GM21528 (cell line): ENCODE results near the gene HCN4.
"Not testable (repeated sequence)": the region's sequence is repeated elsewhere in the genome, so short reads cannot be mapped to it uniquely, and the experiment has no call there.

Experiments
- ATAC-seq: cut with Tn5 transposase; IDR thresholded peaks from one replicate; pipeline ENCODE4 v1.9.1; 2021; ENCODE audit warnings: mild to moderate bottlenecking, moderate library complexity; ENCODE audit not compliant: unreplicated experiment, low FRiP score

The HCN4 gene

GRCh38 chr15:73368301-73369136, at the start of gene HCN4:
HCN4 (minus strand) TSS chr15:73368958; CDS start chr15:73368270, 688 bp downstream.
- no peak for ATAC-seq

- no peak for ATAC-seq
Measured at GRCh38 chr15:73414876-73415275, 46.1 kb upstream of the HCN4 start.

GRCh38 chr15:73403171-73403570, 34.4 kb upstream of the HCN4 start:
- no peak for ATAC-seq

GRCh38 chr15:73400222-73400621, 31.5 kb upstream of the HCN4 start:
- not testable (repeated sequence) for ATAC-seq

DNA sequence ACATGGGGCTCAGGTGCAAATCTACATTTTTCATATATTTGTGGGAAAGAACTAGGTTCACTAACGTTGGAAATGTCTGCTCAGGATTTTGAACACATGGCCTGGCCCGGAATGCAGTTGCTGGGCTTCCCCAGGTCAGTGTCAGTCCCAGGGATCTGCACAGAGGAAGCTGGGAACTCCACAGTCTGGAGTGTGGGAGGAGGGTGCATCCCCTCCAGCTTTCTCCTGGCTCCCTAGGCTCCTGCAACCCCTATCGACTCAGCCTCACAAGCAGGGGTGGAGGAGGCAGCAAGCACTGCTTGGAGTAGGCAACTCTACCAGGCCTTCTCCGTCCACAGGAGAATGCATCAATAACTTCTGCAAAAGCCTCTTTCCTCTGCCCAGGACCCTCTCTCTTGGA, 30.1 kb upstream of the HCN4 start:
- ATAC-seq = no peak

- no peak for ATAC-seq
Measured at GRCh38 chr15:73397461-73397860, 28.7 kb upstream of the HCN4 start.

GRCh38 chr15:73395671-73396070, 26.9 kb upstream of the HCN4 start:
- ATAC-seq = no peak

GRCh38 chr15:73394782-73395181, 26.0 kb upstream of the HCN4 start:
- ATAC-seq = no peak

DNA sequence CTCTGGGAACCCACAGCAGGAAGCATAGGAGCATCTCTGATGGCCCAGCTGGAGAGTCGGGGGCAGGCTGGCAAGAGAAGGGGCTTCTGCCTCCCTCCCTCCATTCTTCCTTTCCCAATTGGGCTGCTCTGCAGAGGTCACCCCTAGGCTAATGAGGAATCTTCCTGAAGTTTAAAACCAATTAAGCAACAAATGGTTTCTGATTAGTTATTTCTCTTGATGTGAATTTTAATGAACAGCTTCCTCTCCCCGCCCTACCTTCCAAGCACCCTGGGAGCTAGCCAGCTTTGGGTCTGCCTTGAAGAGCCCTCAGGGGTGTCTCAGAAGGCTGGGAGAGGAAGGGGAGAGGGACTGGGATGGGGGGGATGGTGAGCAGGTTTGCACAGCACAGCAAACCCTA, 24.6 kb upstream of the HCN4 start:
- no peak for ATAC-seq

- no peak for ATAC-seq
Measured at GRCh38 chr15:73392025-73392424, 23.3 kb upstream of the HCN4 start.

GRCh38 chr15:73391128-73391872, 22.5 kb upstream of the HCN4 start:
- ATAC-seq = no peak

- ATAC-seq = no peak
Measured at GRCh38 chr15:73389971-73390544, 21.3 kb upstream of the HCN4 start.

GRCh38 chr15:73389539-73389938, 20.8 kb upstream of the HCN4 start:
- ATAC-seq = no peak

DNA sequence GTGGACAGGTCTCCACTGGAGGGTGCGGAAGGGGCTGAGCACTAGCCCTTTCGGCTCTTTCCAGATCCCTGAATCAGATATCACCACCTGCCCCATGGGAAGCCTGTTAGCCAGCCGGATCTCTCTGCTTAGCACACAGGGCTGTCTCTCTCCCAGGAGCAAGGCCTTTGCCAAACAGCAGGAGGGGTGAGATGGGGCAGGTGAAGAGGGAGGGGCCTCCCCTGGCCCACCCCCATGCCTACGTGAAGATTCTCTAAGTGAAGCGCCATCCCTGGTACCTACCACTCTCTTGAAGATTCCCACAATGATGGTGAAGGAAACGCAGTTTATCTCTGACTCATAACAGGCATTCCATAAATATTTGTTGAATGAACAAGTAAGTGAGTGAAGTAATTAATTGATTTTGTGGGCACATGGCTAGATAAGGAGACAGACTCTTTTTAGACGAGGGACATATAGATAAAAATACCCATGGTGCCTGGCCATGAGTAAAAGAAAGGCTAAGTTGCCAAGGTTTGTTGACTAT, 19.6 kb upstream of the HCN4 start:
- no peak for ATAC-seq

DNA sequence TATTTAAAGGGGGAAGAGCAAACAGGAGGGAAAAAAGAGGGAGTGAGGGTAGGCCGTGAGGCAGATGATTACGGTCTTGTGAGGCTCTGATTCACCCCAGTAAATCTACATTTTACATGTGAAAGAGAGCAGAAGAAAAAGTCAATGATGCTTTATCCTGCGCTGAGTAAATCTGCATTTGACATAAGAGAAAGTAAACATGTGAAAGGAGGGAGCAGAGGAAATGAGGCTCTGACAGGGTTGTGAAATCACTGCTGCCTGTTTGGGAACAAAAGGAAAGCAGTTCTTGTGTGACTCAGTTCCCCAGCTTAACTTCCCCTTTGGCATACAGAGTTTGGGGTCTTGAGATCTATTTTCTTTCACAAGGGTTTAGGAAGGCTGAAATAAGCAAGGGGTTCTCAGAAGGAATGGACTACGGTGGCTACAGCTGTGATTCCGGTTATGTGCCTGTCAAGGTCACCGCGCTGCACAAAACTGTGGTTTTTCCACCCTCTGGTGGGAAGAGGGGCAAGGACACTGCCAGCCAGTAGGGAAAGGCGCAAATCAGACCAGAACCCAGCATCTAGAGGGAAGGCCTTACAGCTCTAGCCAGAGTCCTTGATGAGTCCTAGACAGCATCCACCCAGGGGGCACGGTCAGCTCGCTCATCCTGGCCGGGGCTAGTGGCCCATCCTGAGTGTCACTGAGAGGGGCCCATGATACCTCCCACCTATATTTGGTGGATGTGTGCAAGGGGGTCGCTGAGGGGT, 18.9 kb upstream of the HCN4 start:
- no peak for ATAC-seq

- ATAC-seq = no peak
Measured at GRCh38 chr15:73386886-73387506, 18.2 kb upstream of the HCN4 start.

DNA sequence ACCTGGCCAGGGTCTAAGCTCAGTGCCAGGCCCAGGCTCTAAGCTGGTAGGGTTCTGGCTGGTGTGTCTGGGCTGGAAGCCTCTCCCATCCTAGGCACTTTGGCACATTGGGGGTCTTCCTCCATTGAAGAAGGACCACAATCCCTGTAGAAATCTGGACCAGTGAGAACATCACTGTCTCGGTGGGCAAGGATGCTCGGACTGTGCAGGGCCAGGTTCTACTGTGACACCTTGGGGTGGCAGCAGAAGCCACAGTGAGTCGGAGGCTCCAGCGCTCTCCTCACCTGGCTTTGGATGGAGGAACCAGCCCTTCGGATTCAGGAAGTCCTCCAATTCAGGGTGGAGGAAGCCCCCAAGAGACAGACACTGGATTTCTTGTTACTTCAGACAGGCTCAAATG, 17.5 kb upstream of the HCN4 start:
- ATAC-seq = no peak

GRCh38 chr15:73385205-73385604, 16.4 kb upstream of the HCN4 start:
- ATAC-seq = no peak

GRCh38 chr15:73383310-73384189, 14.8 kb upstream of the HCN4 start:
- ATAC-seq = no peak
